Fibroblast of lung (primary cell): ENCODE measurements around the gene ARHGEF38.

Experiments used
- EZH2 ChIP-seq: IDR thresholded peaks from 2 replicates; pipeline ENCODE4 v1.5.1; 2012; ENCODE audit warnings: low read length, control low read depth, mild to moderate bottlenecking; ENCODE audit errors: missing control alignments
- TF ChIP-seq, protein P1 (sequence below), 2 donors: IDR thresholded peaks in 1 of 2; conservative IDR thresholded peaks in 1 of 2; 1 replicate in 1 of 2; 2 replicates in 1 of 2; pipeline ENCODE4 v1.5.1; 2011 to 2012; ENCODE audit warnings: low read length in 2 of 2, control low read depth in 1 of 2, inconsistent platforms in 1 of 2, low read depth in 1 of 2, mild to moderate bottlenecking in 1 of 2

DNA sequence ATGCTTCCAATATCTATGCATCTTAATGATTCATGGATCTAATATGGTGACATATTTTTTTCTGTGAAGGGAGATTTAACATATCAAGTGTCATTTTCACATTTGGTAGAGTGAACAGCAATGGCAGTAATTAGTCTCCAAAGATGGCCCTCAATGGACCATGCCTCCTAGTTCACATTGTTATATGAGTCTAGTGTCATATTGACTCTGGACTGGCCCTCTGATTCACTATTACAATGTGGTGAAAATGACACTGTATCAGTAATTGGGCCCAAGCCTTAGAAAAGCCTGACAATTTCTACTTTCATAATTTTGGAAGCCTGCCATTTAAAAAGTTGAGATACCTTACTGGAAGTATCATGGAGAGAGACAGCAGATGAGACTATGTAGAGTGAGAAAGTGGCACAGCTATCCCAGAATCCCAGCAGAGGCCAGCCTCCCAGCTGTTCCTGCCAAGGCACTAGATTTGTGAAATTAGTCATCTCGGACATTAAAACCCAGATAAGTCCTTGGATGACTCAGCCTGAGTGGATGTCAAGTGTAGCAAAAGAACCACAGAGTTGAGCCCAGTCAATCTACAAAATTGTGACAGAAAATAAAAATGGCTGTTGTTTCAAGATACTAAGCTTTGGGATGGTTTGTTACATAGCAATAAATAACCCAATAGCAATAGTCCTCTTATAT lies 68.4 kb downstream of the ARHGEF38 start:
- TF ChIP-seq, protein P1, sequence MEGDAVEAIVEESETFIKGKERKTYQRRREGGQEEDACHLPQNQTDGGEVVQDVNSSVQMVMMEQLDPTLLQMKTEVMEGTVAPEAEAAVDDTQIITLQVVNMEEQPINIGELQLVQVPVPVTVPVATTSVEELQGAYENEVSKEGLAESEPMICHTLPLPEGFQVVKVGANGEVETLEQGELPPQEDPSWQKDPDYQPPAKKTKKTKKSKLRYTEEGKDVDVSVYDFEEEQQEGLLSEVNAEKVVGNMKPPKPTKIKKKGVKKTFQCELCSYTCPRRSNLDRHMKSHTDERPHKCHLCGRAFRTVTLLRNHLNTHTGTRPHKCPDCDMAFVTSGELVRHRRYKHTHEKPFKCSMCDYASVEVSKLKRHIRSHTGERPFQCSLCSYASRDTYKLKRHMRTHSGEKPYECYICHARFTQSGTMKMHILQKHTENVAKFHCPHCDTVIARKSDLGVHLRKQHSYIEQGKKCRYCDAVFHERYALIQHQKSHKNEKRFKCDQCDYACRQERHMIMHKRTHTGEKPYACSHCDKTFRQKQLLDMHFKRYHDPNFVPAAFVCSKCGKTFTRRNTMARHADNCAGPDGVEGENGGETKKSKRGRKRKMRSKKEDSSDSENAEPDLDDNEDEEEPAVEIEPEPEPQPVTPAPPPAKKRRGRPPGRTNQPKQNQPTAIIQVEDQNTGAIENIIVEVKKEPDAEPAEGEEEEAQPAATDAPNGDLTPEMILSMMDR (conservative IDR thresholded peaks at IDR 0.05 in 1 of 2, IDR thresholded peaks at IDR 0.05 in 1 of 2; ENCODE audit: low read depth in 1 of 2, low read length in 2 of 2), result no peak
- no peak for TF ChIP-seq EZH2
